Thyroid gland (tissue), 4 donors: ENCODE data around the gene HJV.
"Not testable (repeated sequence)": the region's sequence is repeated elsewhere in the genome, so short reads cannot be mapped to it uniquely, and the experiment has no call there.

ENCODE experiments used
- CTCF ChIP-seq, 6 experiments: fragments of 200-600 bp in 3 of 6; fragments of 450-650 bp in 3 of 6; sonication (generic) in 3 of 6; IDR thresholded peaks; one replicate each; pipeline ENCODE4 v1.5.1; 2016 to 2019; ENCODE audit warnings: antibody characterized with exemption in 6 of 6, mild to moderate bottlenecking in 2 of 6, inconsistent platforms in 1 of 6, moderate library complexity in 1 of 6
- POLR2A ChIP-seq, 2 donors: fragments of 450-650 bp; IDR thresholded peaks; one replicate each; pipeline ENCODE4 v1.6.1; 2017; ENCODE audit warnings: antibody characterized with exemption in 2 of 2, mild to moderate bottlenecking in 2 of 2, moderate library complexity in 1 of 2

- not testable (repeated sequence) for TF ChIP-seq CTCF, POLR2A (IDR thresholded peaks at IDR 0.05)
Observed at GRCh38 chr1:146059148-146059547, 37.6 kb upstream of the HJV start.
